ENCODE results near the gene PPP1CC.
"Not testable (repeated sequence)": the region's sequence is repeated elsewhere in the genome, so short reads cannot be mapped to it uniquely, and the experiment has no call there.

Gene PPP1CC

GRCh38 chr12:110737532-110737931 lies 5.2 kb downstream of the PPP1CC start:
- Histone ChIP-seq H3K36me3 (ENCODE audit: insufficient read depth, low read depth, low read length) (peaks cover 62% of the 10 kb centered on the region), H3K9ac (ENCODE audit: low read depth, low read length) (no peak overlapping the region), H3K27ac (ENCODE audit: low read length) (no peak overlapping the region), H3K27me3 (ENCODE audit: insufficient read depth, low read length) (no peaks in the 10 kb centered on the region), H3K9me3 (ENCODE audit: insufficient read depth, low read depth, low read length) (no peaks in the 10 kb centered on the region), H3K4me1 (ENCODE audit: insufficient read depth, low read length) (peaks cover 16% of the 10 kb centered on the region), H3K4me3 (ENCODE audit: low read length) (no peak overlapping the region)

DNA sequence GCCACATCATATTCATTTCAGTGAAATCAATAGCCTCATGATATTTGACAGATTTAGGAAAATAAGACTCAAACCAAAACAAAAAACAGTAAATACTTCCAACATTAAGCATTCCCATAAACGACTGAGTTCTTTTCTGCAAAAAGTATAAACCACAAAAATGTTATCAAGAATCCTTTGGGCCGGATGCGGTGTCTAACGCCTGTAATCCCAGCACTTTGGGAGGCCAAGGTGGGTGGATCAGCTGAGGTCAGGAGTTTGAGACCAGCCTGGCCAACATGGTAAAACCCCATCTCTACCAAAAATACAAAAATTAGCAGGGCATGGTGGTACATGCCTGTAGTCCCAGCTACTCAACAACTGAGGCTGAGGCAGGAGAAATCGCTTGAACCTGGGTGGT lies 5.7 kb downstream of the PPP1CC start:
- not testable (repeated sequence) for H3K9me3 ChIP-seq (ENCODE audit: insufficient read depth, low read depth, low read length); H3K4me3 ChIP-seq (ENCODE audit: low read length); H3K27me3 ChIP-seq (ENCODE audit: insufficient read depth, low read length); H3K9ac ChIP-seq (ENCODE audit: low read depth, low read length); H3K27ac ChIP-seq (ENCODE audit: low read length)
- Histone ChIP-seq H3K4me1 (ENCODE audit: insufficient read depth, low read length) (peaks cover 16% of the 10 kb centered on the region), H3K36me3 (ENCODE audit: insufficient read depth, low read depth, low read length) (peaks cover 67% of the 10 kb centered on the region)

DNA sequence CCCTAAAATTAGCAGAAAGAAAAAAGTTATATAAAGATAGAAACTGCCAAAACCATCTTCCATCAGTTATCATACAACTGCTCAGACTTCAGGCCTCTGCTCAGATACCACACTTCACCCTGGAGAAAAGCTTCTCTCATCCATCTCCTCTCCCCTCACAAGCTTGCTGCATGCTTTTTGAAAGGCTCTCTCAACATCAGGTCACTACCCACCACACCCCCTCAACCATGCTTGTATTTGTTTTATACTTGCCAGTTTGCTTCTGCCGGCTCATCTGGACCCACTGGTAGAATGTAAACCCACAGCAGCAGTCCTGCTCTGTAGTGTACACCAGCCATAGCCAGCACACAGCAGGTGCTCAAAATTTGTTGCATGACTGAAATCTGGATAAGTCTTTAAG lies 8.8 kb downstream of the PPP1CC start:
- Histone ChIP-seq H3K27me3 (ENCODE audit: insufficient read depth, low read length) (no peaks in the 10 kb centered on the region), H3K36me3 (ENCODE audit: insufficient read depth, low read depth, low read length) (peaks cover 86% of the 10 kb centered on the region), H3K9ac (ENCODE audit: low read depth, low read length) (no peak overlapping the region), H3K9me3 (ENCODE audit: insufficient read depth, low read depth, low read length) (no peaks in the 10 kb centered on the region), H3K27ac (ENCODE audit: low read length) (no peak overlapping the region), H3K4me1 (ENCODE audit: insufficient read depth, low read length) (peaks cover 9% of the 10 kb centered on the region), H3K4me3 (ENCODE audit: low read length) (no peak overlapping the region)

GRCh38 chr12:110733089-110733715 lies 9.5 kb downstream of the PPP1CC start:
- peaks cover 86% of the 10 kb centered on the region for H3K36me3 ChIP-seq (ENCODE audit: insufficient read depth, low read depth, low read length)
- H3K4me3 ChIP-seq (ENCODE audit: low read length) = no peak overlapping the region
- H3K4me1 ChIP-seq (ENCODE audit: insufficient read depth, low read length) = peaks cover 2% of the 10 kb centered on the region; the same call in 1 of the 2 replicates
- H3K27me3 ChIP-seq (ENCODE audit: insufficient read depth, low read length) = no peaks in the 10 kb centered on the region
- no peak overlapping the region for H3K9ac ChIP-seq (ENCODE audit: low read depth, low read length)
- no peaks in the 10 kb centered on the region for H3K9me3 ChIP-seq (ENCODE audit: insufficient read depth, low read depth, low read length)
- no peak overlapping the region for H3K27ac ChIP-seq (ENCODE audit: low read length)

DNA sequence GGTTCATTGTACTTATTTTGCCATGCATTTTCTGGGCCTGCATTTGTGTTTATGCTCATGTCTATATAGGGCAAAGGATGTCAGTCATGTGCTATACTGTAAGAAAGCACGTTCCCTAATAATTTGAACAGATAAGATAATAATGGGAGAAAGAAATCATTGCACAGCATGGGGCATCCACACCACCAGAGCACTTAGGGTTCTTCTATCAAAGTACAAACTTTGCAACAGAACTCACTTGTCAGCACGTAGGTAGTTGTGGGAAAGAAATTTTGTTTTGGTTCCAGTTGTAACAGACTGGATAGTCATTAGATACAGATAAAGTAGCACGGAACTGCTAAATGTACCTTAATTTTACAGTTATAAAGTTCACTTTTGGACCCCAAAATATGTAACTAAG lies 10.1 kb downstream of the PPP1CC start:
- Histone ChIP-seq H3K4me1 (ENCODE audit: insufficient read depth, low read length) (no peaks in the 10 kb centered on the region), H3K9me3 (ENCODE audit: insufficient read depth, low read depth, low read length) (no peaks in the 10 kb centered on the region), H3K4me3 (ENCODE audit: low read length) (no peak overlapping the region), H3K9ac (ENCODE audit: low read depth, low read length) (no peak overlapping the region), H3K27me3 (ENCODE audit: insufficient read depth, low read length) (no peaks in the 10 kb centered on the region), H3K27ac (ENCODE audit: low read length) (no peak overlapping the region), H3K36me3 (ENCODE audit: insufficient read depth, low read depth, low read length) (peaks cover 84% of the 10 kb centered on the region)

DNA sequence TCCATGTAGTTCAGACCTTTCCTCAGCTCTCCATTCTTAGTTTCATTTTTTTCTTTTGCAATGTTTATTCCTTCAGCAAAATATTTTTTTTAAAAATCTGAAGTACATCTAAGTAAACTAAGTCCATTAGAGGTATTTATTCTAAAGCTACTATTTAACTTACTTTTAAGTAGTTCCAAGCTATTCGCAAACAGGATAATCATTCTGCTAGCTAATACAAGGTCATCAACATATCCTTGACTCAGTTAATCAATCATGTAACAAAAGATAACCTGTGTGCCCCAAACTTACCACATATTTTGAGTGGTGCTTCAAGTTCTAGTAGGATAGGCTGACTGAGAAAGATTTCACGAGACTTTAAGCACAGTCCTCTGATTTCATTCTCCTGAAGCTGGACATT lies 11.2 kb downstream of the PPP1CC start:
- H3K9me3 ChIP-seq (ENCODE audit: insufficient read depth, low read depth, low read length) = no peaks in the 10 kb centered on the region
- H3K4me3 ChIP-seq (ENCODE audit: low read length) = no peak overlapping the region
- H3K4me1 ChIP-seq (ENCODE audit: insufficient read depth, low read length) = peaks cover 7% of the 10 kb centered on the region; the same call in 1 of the 2 replicates
- H3K36me3 ChIP-seq (ENCODE audit: insufficient read depth, low read depth, low read length) = peaks cover 92% of the 10 kb centered on the region
- H3K27me3 ChIP-seq (ENCODE audit: insufficient read depth, low read length) = no peaks in the 10 kb centered on the region
- H3K27ac ChIP-seq (ENCODE audit: low read length) = no peak overlapping the region
- H3K9ac ChIP-seq (ENCODE audit: low read depth, low read length) = no peak overlapping the region

GRCh38 chr12:110728628-110729027 lies 14.1 kb downstream of the PPP1CC start:
- no peaks in the 10 kb centered on the region for H3K9me3 ChIP-seq (ENCODE audit: insufficient read depth, low read depth, low read length)
- no peak overlapping the region for H3K27ac ChIP-seq (ENCODE audit: low read length)
- peaks cover 97% of the 10 kb centered on the region for H3K36me3 ChIP-seq (ENCODE audit: insufficient read depth, low read depth, low read length)
- H3K4me3 ChIP-seq (ENCODE audit: low read length) = no peak overlapping the region
- H3K27me3 ChIP-seq (ENCODE audit: insufficient read depth, low read length) = no peaks in the 10 kb centered on the region
- H3K4me1 ChIP-seq (ENCODE audit: insufficient read depth, low read length) = peaks cover 10% of the 10 kb centered on the region; the same call in 1 of the 2 replicates
- no peak overlapping the region for H3K9ac ChIP-seq (ENCODE audit: low read depth, low read length)

GRCh38 chr12:110726708-110727369 lies 15.9 kb downstream of the PPP1CC start:
- Histone ChIP-seq H3K27ac (ENCODE audit: low read length) (no peak overlapping the region), H3K4me1 (ENCODE audit: insufficient read depth, low read length) (peaks cover 10% of the 10 kb centered on the region; the same call in 1 of the 2 replicates), H3K36me3 (ENCODE audit: insufficient read depth, low read depth, low read length) (peaks cover 98% of the 10 kb centered on the region)

GRCh38 chr12:110726028-110726427 lies 16.7 kb downstream of the PPP1CC start:
- Histone ChIP-seq H3K27me3 (ENCODE audit: insufficient read depth, low read length) (no peaks in the 10 kb centered on the region), H3K9me3 (ENCODE audit: insufficient read depth, low read depth, low read length) (no peaks in the 10 kb centered on the region), H3K4me3 (ENCODE audit: low read length) (no peak overlapping the region), H3K9ac (ENCODE audit: low read depth, low read length) (no peak overlapping the region), H3K27ac (ENCODE audit: low read length) (no peak overlapping the region), H3K36me3 (ENCODE audit: insufficient read depth, low read depth, low read length) (peaks cover 98% of the 10 kb centered on the region), H3K4me1 (ENCODE audit: insufficient read depth, low read length) (peaks cover 10% of the 10 kb centered on the region; the same call in 1 of the 2 replicates)

More at GRCh38 chr12:110726708-110727369, 15.9 kb downstream of the PPP1CC start:
- H3K9me3 ChIP-seq (ENCODE audit: insufficient read depth, low read depth, low read length) = no peaks in the 10 kb centered on the region
- H3K4me3 ChIP-seq (ENCODE audit: low read length) = no peak overlapping the region
- H3K27me3 ChIP-seq (ENCODE audit: insufficient read depth, low read length) = no peaks in the 10 kb centered on the region
- H3K9ac ChIP-seq (ENCODE audit: low read depth, low read length) = no peak overlapping the region

- H3K9ac ChIP-seq (ENCODE audit: low read depth, low read length) = no peak overlapping the region
- H3K4me1 ChIP-seq (ENCODE audit: insufficient read depth, low read length) = peaks cover 10% of the 10 kb centered on the region; the same call in 1 of the 2 replicates
- H3K9me3 ChIP-seq (ENCODE audit: insufficient read depth, low read depth, low read length) = no peaks in the 10 kb centered on the region
- H3K27ac ChIP-seq (ENCODE audit: low read length) = no peak overlapping the region
- no peaks in the 10 kb centered on the region for H3K27me3 ChIP-seq (ENCODE audit: insufficient read depth, low read length)
- H3K4me3 ChIP-seq (ENCODE audit: low read length) = no peak overlapping the region
- peaks cover 98% of the 10 kb centered on the region for H3K36me3 ChIP-seq (ENCODE audit: insufficient read depth, low read depth, low read length)
These were observed 17.4 kb downstream of the PPP1CC start for GRCh38 chr12:110725267-110725666.

GRCh38 chr12:110722892-110723291 lies 19.8 kb downstream of the PPP1CC start:
- not testable (repeated sequence) for H3K27ac ChIP-seq (ENCODE audit: low read length); H3K4me3 ChIP-seq (ENCODE audit: low read length); H3K9ac ChIP-seq (ENCODE audit: low read depth, low read length); H3K27me3 ChIP-seq (ENCODE audit: insufficient read depth, low read length); H3K9me3 ChIP-seq (ENCODE audit: insufficient read depth, low read depth, low read length)
- Histone ChIP-seq H3K36me3 (ENCODE audit: insufficient read depth, low read depth, low read length) (peaks cover 100% of the 10 kb centered on the region), H3K4me1 (ENCODE audit: insufficient read depth, low read length) (peaks cover 10% of the 10 kb centered on the region; the same call in 1 of the 2 replicates)

DNA sequence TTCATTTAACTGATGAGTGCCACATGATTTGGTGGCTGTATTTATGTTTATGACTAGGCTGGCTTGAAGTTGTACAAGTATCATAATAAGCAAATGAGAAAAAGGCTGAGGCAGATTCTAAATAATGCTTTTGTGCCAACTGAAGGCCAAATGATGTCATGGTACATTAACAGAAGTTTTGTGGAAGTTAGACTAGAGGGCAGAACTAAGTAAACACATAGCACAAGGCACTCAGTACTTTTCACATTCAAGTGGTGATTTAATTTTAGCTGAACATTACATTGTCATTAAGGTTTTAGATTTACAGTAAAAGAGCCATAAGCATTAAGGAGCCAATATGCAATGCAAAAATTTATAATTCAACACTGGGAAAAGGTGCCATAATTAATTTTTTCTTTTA lies 21.1 kb downstream of the PPP1CC start:
- H3K4me3 ChIP-seq (ENCODE audit: low read length) = no peak overlapping the region
- H3K27me3 ChIP-seq (ENCODE audit: insufficient read depth, low read length) = no peaks in the 10 kb centered on the region
- no peak overlapping the region for H3K27ac ChIP-seq (ENCODE audit: low read length)
- peaks cover 93% of the 10 kb centered on the region for H3K36me3 ChIP-seq (ENCODE audit: insufficient read depth, low read depth, low read length)
- H3K9ac ChIP-seq (ENCODE audit: low read depth, low read length) = no peak overlapping the region
- no peaks in the 10 kb centered on the region for H3K9me3 ChIP-seq (ENCODE audit: insufficient read depth, low read depth, low read length)
- peaks cover 3% of the 10 kb centered on the region; the same call in 1 of the 2 replicates for H3K4me1 ChIP-seq (ENCODE audit: insufficient read depth, low read length)

Data from iPS-20b (cell line).